Stimulated activated naive CD8-positive, alpha-beta T cell treated with anti-CD3 and anti-CD28 coated beads, Interleukin-15, Interleukin-2, amounts not matched to agents 100 ng/mL and 50 ng/mL, for 24 hours (primary cell): ENCODE data around the gene PDGFD.

ENCODE experiments used
- H3K27ac Mint-ChIP-seq: one replicate; pipeline ENCODE4 v1.8.0; 2021; ENCODE audit warnings: mild to moderate bottlenecking, mixed read lengths
- H3K27me3 Mint-ChIP-seq: one replicate; pipeline ENCODE4 v1.8.0; 2021; ENCODE audit warnings: mixed read lengths
- H3K36me3 Mint-ChIP-seq: one replicate; pipeline ENCODE4 v1.8.0; 2021; ENCODE audit warnings: low read depth, mixed read lengths
- H3K4me1 Mint-ChIP-seq: one replicate; pipeline ENCODE4 v1.8.0; 2021; ENCODE audit warnings: low read depth, mixed read lengths
- H3K4me3 Mint-ChIP-seq: one replicate; pipeline ENCODE4 v1.8.0; 2021; ENCODE audit warnings: mild to moderate bottlenecking, mixed read lengths
- H3K9me3 Mint-ChIP-seq: one replicate; pipeline ENCODE4 v1.8.0; 2021; ENCODE audit warnings: mixed read lengths

The PDGFD gene

DNA sequence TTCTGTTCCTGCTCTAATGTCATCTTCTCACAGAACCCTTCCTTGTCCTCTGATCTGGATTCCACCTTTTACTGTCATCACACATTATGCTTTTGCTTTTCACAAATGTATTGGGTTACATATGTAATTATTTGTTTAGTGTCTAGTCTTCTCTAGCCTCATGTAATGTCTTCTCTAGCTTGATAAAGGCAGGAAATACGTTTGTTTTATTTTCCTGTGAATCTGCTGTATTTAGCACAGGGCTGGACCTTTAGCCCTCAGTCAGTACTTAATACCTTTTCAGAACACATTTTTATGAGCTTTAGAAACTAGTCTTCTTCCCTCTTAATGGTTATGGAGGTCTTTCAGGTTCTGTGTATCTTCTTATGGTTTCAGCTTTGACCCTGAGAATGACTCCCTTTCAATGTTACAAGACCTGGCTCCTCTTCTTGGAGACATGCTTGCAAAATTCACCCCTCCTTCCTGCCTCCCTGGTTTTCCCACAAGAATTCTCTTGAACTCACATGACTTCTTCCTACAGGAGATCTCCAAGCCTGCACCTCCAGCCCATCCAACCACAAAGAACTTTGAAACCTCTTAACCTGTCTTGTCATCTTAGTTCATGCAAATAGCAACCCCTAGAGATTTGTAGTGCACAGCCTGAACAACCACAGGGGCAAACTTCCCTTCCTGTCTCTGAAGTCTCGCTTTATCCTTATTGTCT is 260.2 kb downstream of the PDGFD start:
- no peaks in the 10 kb centered on the region for H3K36me3 Mint-ChIP-seq
- peaks cover 15% of the 10 kb centered on the region for H3K4me1 Mint-ChIP-seq
- no peak overlapping the region for H3K27ac Mint-ChIP-seq
- peaks cover 5% of the 10 kb centered on the region for H3K27me3 Mint-ChIP-seq
- H3K4me3 Mint-ChIP-seq: no peak overlapping the region
- no peaks in the 10 kb centered on the region for H3K9me3 Mint-ChIP-seq

DNA sequence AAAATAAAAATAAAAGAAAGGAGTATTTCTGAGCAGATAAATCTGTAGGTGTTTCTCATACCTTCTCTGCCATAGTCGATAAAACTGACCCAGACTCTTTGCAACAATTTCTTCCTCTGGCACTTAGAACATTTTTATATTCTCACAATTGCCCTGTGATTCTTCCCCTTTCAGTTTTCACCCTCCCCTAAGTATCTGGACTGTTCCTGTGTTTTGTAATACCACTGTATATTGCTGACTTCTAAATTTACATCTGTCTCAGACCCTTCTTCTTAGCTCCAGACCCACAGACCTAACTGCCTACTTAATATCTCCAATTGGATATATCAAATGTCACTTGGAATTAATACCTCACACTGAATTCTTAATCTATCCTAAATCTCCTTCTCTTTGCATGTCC is 261.0 kb downstream of the PDGFD start:
- Mint-ChIP-seq H3K27ac (no peak overlapping the region), H3K4me1 (peaks cover 18% of the 10 kb centered on the region), H3K9me3 (peaks cover 4% of the 10 kb centered on the region), H3K36me3 (no peaks in the 10 kb centered on the region), H3K4me3 (no peak overlapping the region), H3K27me3 (peaks cover 5% of the 10 kb centered on the region)

DNA sequence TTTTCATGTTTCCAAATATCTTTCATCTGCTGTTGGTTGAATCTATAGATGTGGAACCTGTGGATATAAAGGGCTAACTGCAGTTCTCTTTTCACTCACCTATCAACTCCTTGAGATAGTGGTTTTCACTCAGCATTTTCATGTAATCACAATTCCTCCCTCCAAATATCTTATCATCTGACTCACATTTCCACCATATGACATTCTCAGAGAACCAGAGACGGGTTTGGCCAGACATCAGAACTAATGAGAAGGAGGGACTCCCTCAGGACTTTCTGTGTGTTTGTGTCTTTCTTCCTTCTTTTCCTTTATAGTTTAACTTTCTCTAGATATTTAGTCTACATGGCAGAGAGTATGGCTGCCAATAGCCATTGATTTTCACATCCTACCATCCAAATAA is 262.3 kb downstream of the PDGFD start:
- Mint-ChIP-seq H3K9me3 (peaks cover 4% of the 10 kb centered on the region), H3K27ac (no peak overlapping the region), H3K36me3 (no peaks in the 10 kb centered on the region), H3K4me1 (peaks cover 18% of the 10 kb centered on the region), H3K4me3 (no peak overlapping the region), H3K27me3 (peaks cover 5% of the 10 kb centered on the region)

DNA sequence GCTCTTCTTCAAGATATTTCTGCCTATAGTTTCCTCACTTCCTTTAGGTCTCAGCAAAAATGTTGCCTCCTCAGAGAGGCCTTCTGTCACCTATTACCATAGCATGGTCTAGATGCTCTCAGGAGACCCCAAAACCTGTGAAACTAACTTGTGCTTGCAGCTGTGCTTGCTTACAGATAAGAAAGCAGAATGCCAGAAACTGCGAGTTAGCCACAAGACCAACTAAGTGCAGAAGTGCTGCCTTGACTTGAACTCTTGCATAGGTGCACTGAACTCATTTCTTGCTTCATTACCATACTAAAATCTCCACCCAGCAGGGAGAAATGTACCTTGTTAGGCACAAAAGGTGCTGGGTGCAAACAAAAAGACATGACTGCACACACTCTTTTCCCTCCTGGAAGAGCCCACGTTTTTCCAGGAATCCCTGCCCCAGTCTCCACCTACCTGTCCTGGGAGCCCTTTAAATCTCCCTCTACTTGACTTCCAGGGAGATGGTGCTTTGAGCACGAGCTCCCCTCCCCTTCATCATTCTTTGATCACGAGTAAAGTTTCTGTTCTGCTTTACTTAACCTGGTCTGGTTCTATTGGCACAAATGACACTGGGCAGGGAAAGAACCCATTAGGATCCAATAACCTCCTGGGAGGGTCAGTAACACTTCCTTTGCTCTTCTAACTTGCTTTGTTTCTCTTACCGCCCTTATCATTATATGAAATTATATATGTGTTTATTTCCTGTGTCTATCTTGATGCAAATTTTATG is 265.2 kb downstream of the PDGFD start:
- H3K9me3 Mint-ChIP-seq: peaks cover 4% of the 10 kb centered on the region
- H3K27ac Mint-ChIP-seq: no peak overlapping the region
- H3K27me3 Mint-ChIP-seq: no peaks in the 10 kb centered on the region
- peaks cover 14% of the 10 kb centered on the region for H3K4me1 Mint-ChIP-seq
- H3K4me3 Mint-ChIP-seq: no peak overlapping the region
- no peaks in the 10 kb centered on the region for H3K36me3 Mint-ChIP-seq

DNA sequence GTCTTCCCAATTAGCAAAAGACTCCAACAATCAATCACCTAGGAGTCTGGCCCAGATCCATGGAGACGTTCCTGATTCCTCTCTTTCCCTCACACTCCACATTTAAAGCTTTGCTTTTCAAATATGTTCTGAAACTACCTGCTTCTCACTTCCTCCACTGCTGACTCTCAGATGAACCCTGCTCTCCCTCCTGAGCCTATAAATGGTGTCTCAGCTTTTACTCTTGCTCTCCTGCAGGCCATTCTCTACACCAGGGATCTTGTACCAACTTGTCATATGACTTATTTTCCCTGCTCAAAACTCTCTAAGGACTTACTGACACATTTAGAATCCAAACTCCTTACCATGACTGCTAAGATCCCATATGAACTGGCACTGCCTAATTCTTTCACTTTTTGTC is 265.9 kb downstream of the PDGFD start:
- Mint-ChIP-seq H3K4me3 (no peak overlapping the region), H3K4me1 (peaks cover 14% of the 10 kb centered on the region), H3K36me3 (no peaks in the 10 kb centered on the region), H3K27ac (peak overlapping the region; percentile 7), H3K9me3 (peaks cover 4% of the 10 kb centered on the region), H3K27me3 (no peaks in the 10 kb centered on the region)

DNA sequence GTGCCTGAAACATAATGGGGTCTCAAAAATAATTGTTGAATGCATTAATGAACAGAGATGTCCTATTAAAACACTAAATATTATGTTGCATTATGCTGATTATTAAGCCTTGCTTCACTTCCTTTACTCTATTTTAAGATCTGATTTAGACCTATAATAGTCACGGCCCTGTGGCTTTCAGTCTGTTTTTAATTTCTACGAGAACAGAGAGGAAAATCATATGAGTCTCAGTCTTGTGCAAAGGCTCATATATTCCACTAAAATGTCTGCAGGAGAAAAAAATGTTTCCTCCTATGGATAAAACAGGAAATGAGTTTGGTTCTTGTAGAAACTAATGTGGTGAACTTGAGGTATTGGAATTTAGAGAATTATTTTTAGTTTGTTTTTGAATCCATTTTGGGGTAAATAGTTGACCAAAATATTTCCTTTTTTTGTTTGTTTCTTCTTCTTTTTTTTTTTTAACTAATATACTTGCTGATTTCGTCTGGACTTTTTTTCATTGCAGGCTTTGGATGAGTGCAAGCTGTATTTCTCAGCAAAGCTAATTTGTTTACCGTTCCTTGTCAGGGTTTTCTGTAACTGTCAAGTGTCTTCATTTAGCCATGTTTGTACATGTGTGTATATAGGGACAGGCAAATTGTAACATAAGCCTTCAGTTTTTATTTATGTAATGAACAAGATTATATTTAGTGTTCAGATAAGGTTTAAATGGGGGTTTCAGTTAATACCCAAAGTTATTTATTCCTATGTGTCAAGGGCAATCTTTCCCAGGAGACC is 266.6 kb downstream of the PDGFD start:
- Mint-ChIP-seq H3K4me3 (no peak overlapping the region), H3K36me3 (no peaks in the 10 kb centered on the region), H3K9me3 (peaks cover 4% of the 10 kb centered on the region), H3K4me1 (peaks cover 14% of the 10 kb centered on the region), H3K27ac (no peak overlapping the region), H3K27me3 (no peaks in the 10 kb centered on the region)

DNA sequence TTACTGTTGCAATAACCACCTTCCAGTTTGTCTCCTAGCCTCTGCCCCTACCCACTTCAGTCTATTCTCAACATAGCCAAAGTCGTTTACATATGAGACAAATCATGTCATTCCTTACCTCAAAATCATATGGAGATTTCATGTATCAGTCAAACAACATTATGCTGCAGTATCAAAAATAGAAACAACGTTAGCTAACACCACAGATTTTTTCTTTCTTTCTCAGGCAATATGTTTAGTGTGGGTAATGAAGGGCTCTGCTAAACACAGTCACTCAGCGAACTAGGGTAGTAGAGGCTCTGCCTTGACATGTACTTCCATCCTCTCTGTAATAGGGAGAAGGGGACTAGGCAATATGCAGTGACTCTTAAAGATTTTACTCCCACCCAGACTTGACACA is 268.8 kb downstream of the PDGFD start:
- Mint-ChIP-seq H3K4me3 (no peak overlapping the region), H3K27ac (no peak overlapping the region), H3K4me1 (peaks cover 14% of the 10 kb centered on the region), H3K9me3 (peaks cover 11% of the 10 kb centered on the region), H3K36me3 (no peaks in the 10 kb centered on the region), H3K27me3 (peaks cover 3% of the 10 kb centered on the region)

DNA sequence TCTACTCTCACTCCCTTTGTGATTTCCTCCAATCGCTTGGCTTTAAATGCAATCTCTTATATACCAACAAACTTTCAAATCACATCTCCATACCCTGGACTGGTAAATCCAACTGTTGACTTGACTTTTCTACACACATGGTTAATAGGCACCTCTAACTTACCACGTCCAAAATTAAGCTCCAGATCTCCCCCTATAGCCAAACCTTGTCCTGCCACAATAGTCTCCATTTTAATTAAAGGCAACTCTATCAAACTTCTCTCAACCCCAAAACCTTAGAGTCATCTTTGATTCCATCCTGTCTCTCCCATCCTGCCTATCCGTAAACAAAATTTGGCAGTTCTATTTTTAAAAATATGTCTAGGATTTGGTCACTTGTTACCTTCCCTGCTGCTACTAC is 269.3 kb downstream of the PDGFD start:
- peaks cover 14% of the 10 kb centered on the region for H3K4me1 Mint-ChIP-seq
- peaks cover 11% of the 10 kb centered on the region for H3K9me3 Mint-ChIP-seq
- H3K27ac Mint-ChIP-seq: no peak overlapping the region
- no peak overlapping the region for H3K4me3 Mint-ChIP-seq
- no peaks in the 10 kb centered on the region for H3K36me3 Mint-ChIP-seq
- peaks cover 3% of the 10 kb centered on the region for H3K27me3 Mint-ChIP-seq

DNA sequence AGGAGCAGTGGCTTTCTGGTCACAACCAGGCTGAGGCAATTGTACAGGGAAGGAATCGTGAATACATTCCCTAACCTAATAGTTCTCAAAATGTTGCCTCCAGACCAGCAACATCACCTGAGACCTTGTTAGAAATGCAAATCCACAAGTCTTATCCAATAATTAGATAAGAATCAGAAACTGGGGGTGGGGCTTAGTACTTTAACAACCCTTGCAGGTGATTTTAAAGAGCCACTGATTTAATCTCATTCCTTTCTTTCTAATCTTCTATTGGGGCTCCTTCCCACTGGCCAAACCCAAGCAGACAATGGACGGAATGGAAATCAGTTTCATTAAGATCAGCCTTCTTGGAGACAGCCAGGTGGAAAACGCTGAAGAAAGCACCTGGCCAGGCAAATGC is 269.9 kb downstream of the PDGFD start:
- H3K36me3 Mint-ChIP-seq: no peaks in the 10 kb centered on the region
- H3K27me3 Mint-ChIP-seq: peaks cover 3% of the 10 kb centered on the region
- H3K4me1 Mint-ChIP-seq: peaks cover 14% of the 10 kb centered on the region
- peaks cover 15% of the 10 kb centered on the region for H3K9me3 Mint-ChIP-seq
- no peak overlapping the region for H3K27ac Mint-ChIP-seq
- H3K4me3 Mint-ChIP-seq: no peak overlapping the region

DNA sequence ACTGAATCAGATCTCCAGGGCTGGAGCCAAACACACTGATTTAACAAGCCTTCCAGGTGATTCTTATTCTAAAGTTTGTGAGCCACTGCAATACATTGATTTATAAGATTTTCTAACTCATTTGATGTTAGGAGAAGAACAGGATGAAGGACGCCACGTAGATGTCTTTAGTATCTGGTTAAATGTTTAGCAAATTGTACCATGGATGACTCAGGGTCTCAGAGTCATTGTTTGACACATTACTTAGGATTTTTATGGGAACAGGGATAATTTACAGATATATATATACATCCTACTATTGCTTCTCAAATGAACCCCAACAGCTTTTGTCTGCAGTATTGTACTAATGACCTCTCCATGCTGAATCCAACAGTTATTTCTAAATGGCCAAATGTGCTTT is 270.6 kb downstream of the PDGFD start:
- Mint-ChIP-seq H3K27ac (no peak overlapping the region), H3K4me3 (no peak overlapping the region), H3K36me3 (no peaks in the 10 kb centered on the region), H3K9me3 (peaks cover 15% of the 10 kb centered on the region), H3K27me3 (peaks cover 3% of the 10 kb centered on the region), H3K4me1 (peaks cover 13% of the 10 kb centered on the region)

DNA sequence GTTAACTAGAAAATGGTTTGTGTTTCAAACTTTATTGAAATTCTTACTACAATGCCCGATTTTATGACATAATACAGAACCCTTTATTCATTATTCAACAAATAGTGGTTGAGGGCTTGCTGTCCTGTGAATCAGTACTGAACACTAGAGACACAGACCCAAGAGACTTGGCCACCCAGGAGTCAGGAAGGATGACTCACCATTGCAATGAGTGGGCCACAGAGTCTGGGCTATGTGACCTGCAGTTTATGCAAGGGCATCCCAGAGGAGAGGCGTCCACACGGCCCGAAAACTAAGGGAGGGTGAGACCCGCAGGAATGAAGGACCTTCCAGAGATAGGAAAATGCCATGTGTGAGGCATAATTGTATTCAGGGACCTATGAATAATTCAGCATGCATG is 271.3 kb downstream of the PDGFD start:
- no peaks in the 10 kb centered on the region for H3K36me3 Mint-ChIP-seq
- peaks cover 3% of the 10 kb centered on the region for H3K27me3 Mint-ChIP-seq
- no peak overlapping the region for H3K4me3 Mint-ChIP-seq
- peaks cover 11% of the 10 kb centered on the region for H3K9me3 Mint-ChIP-seq
- H3K27ac Mint-ChIP-seq: no peak overlapping the region
- peaks cover 8% of the 10 kb centered on the region for H3K4me1 Mint-ChIP-seq

DNA sequence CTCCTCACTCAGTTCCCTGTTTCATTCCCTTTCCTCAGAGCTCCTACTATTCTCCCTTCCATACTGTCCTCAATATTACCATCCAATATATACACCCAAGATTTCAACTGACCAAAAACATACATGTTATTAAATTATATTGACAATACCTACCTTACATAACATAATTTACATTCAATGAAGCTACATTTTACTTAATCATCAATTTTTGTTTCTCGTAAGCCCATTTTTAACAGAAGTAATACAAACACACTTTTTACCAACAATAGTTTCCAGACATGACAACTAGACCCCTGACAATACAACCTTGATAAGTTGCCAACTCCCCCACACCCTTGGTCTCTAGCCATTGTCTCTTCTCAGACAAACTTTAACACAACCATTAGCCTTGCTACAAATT is 273.3 kb downstream of the PDGFD start:
- Mint-ChIP-seq H3K36me3 (no peaks in the 10 kb centered on the region), H3K27ac (no peak overlapping the region), H3K27me3 (peaks cover 3% of the 10 kb centered on the region), H3K4me3 (no peak overlapping the region), H3K9me3 (peaks cover 11% of the 10 kb centered on the region), H3K4me1 (no peaks in the 10 kb centered on the region)

DNA sequence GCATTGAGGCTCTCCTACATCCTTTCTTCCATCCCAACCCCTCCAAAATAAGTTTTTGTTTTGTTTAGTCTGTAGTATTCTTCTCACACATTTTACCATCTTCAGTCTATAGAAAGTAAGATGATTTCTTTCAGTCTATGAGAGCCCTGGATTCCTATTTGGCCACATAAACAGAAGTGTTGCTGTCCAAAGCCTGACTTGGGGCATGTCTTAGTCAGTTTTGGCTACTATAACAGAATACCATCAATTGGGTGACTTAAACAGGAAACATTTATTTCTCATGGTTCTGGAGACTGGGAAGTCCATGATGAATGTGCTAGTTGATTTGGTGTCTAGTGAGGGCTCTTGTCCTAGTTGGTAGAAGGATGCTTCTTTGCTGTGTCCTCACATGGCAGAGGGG is 274.3 kb downstream of the PDGFD start:
- H3K9me3 Mint-ChIP-seq: peaks cover 11% of the 10 kb centered on the region

DNA sequence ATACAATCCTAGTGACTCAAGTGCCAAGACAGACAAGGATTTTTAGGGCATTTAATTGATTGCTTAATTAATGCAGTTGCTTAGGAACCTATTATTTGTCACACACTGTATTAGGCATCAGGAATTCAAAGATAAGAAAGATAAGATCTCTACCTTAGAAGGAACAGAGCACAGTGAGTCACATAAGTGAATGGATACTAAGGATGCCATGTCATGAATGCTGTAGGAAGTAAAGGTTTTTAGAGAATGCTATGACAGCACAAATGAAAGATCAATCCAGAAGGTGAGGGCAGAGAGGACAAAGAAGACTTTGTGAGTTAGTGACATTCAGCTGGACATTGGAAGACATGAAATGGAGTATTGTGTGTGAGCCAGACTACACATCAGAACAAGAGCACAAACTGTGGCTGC is 275.4 kb downstream of the PDGFD start:
- Mint-ChIP-seq H3K9me3 (peaks cover 11% of the 10 kb centered on the region), H3K27me3 (peaks cover 3% of the 10 kb centered on the region), H3K4me1 (no peaks in the 10 kb centered on the region), H3K27ac (no peak overlapping the region), H3K36me3 (no peaks in the 10 kb centered on the region), H3K4me3 (no peak overlapping the region)

More for the DNA sequence above, 274.3 kb downstream of the PDGFD start:
- Mint-ChIP-seq H3K36me3 (no peaks in the 10 kb centered on the region), H3K4me1 (no peaks in the 10 kb centered on the region), H3K4me3 (no peak overlapping the region), H3K27me3 (peaks cover 3% of the 10 kb centered on the region), H3K27ac (no peak overlapping the region)

DNA sequence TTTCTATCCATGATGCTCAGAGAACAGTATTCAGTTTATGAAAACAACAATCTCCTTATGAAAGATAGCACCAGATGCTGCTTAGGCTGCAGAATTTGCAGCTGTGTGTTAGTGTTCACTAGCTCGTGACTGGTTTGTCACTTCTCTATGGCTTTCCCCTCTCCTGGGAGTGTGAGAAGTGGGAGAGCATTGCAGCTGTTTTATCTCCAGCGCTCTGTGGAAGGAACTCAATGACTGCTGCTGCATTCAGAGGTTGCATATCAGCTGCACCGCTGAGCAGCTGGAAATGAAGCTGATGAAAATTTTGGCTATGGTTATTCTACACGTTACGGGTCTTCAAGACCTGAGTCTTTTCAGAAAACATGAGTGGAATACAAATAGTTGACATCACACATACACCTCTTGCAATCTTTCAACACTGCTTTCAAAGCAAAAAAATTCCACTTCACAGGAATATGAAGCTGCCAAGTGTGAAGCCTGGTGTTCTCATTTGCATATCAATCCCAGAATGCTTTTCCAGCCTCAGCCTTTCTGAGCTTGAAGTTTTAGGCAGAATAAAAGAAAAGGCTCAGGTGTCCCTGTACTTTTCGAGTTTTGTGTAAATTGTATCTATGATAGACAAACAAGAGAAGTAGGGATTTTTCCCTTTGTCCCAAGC is 276.8 kb downstream of the PDGFD start:
- H3K27ac Mint-ChIP-seq: no peak overlapping the region
- peaks cover 3% of the 10 kb centered on the region for H3K27me3 Mint-ChIP-seq
- H3K36me3 Mint-ChIP-seq: no peaks in the 10 kb centered on the region
- peaks cover 11% of the 10 kb centered on the region for H3K9me3 Mint-ChIP-seq
- H3K4me1 Mint-ChIP-seq: no peaks in the 10 kb centered on the region
- H3K4me3 Mint-ChIP-seq: no peak overlapping the region
